Hepatocyte (in vitro differentiated cells): ENCODE measurements around the gene MYL4.

Source experiments
- EZH2 ChIP-seq: fragments of 200-600 bp; sonication (generic); IDR thresholded peaks from 2 replicates; pipeline ENCODE4 v1.6.1; 2016; ENCODE audit warnings: antibody characterized with exemption, mild to moderate bottlenecking, borderline replicate concordance
- EZH2phosphoT487 ChIP-seq: fragments of 200-600 bp; sonication (generic); IDR thresholded peaks from one replicate; pipeline ENCODE4 v1.6.1; 2018; ENCODE audit warnings: antibody characterized with exemption, mild to moderate bottlenecking, low read depth, moderate library complexity; ENCODE audit not compliant: unreplicated experiment, severe bottlenecking
- TF ChIP-seq, protein P1 (sequence below): fragments of 200-600 bp; sonication (generic); IDR thresholded peaks from 2 replicates; pipeline ENCODE4 v1.5.1; 2016; ENCODE audit warnings: antibody characterized with exemption, mild to moderate bottlenecking; ENCODE audit not compliant: poor library complexity

DNA sequence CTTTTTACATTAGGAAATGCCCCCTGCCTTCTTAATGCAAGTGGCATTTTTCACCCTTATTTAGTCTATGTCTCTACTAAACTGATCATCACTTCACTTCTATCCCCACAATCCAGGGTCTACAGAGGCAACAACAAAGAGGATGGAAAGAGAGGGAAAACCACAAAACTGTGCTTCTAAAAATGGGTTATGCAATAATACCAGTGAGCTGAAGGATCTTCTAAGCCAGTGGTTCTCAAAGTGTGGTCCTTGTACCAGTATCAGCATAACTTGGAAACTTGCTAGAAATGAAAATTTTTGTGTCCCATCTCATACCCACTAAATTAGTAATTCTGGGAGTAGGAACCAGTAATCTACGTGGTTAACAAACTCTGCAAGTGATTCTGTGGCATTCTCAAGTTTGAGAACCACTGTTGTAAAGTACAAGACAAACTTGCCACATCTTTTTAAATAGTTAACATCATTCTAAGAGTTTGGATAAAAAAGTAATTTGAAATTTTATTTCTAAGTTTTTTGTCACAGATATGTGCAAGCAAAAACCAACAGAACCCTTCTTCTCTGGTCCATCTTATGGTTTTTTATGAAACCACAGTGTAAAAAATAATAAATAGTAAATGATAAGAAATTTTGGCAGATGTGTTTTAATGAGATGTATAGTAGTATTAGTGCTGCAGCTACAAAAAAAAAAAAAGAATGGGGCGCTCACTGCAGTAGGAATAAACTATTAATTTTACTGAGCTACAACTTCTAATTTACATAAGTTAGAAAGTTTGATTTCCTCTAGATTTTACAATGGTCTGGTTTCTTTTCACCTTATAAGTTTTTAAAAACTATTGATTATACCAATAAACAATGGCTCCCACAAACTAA, 36.2 kb upstream of the MYL4 start:
- TF ChIP-seq, protein P1, sequence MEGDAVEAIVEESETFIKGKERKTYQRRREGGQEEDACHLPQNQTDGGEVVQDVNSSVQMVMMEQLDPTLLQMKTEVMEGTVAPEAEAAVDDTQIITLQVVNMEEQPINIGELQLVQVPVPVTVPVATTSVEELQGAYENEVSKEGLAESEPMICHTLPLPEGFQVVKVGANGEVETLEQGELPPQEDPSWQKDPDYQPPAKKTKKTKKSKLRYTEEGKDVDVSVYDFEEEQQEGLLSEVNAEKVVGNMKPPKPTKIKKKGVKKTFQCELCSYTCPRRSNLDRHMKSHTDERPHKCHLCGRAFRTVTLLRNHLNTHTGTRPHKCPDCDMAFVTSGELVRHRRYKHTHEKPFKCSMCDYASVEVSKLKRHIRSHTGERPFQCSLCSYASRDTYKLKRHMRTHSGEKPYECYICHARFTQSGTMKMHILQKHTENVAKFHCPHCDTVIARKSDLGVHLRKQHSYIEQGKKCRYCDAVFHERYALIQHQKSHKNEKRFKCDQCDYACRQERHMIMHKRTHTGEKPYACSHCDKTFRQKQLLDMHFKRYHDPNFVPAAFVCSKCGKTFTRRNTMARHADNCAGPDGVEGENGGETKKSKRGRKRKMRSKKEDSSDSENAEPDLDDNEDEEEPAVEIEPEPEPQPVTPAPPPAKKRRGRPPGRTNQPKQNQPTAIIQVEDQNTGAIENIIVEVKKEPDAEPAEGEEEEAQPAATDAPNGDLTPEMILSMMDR = no peak
- TF ChIP-seq EZH2 = no peak
- TF ChIP-seq EZH2phosphoT487 = no peak
